GM12878 (cell line): Measurements from ENCODE around the gene TRIM41. TPM values are rescaled to one million over a fixed set of nuclear protein-coding genes. Genes with fewer than 3 reads are reported as not detected.

Source experiments
- BRCA1 ChIP-seq: IDR thresholded peaks from 2 replicates; pipeline ENCODE4 v1.6.1; 2011; ENCODE audit warnings: low read depth, low read length, improper control_type of control experiment
- EZH2 ChIP-seq: IDR thresholded peaks from 2 replicates; pipeline ENCODE4 v1.6.1; 2012; ENCODE audit warnings: low read depth, mild to moderate bottlenecking, control low read depth, inconsistent platforms, low read length, borderline replicate concordance; ENCODE audit not compliant: control insufficient read depth
- LARP7 ChIP-seq: fragments of 450-650 bp; IDR thresholded peaks from 2 replicates; pipeline ENCODE4 v1.6.1; 2017; ENCODE audit warnings: mild to moderate bottlenecking
- NBN ChIP-seq: fragments of 450-650 bp; IDR thresholded peaks from 2 replicates; pipeline ENCODE4 v1.6.1; 2016
- SMARCA5 ChIP-seq: fragments of 450-650 bp; IDR thresholded peaks from 2 replicates; pipeline ENCODE4 v1.6.1; 2017; ENCODE audit warnings: mild to moderate bottlenecking
- SREBF2 ChIP-seq: IDR thresholded peaks from 2 replicates; pipeline ENCODE4 v1.6.1; 2012; ENCODE audit warnings: mild to moderate bottlenecking, low read length
- ZZZ3 ChIP-seq: IDR thresholded peaks from 2 replicates; pipeline ENCODE4 v1.6.1; 2011; ENCODE audit warnings: low read depth; ENCODE audit not compliant: control insufficient read depth, insufficient read length
- polyA plus RNA-seq, 11 experiments: library from polyadenylated mRNA; depleted of rRNA in 4 of 11; unstranded in 6 of 11; stranded (reverse) in 5 of 11; fragments of >200 nt; fragmentation: Nextera tagmentation in 4 of 11; fragmentation: Illumina TruSeq in 1 of 11; extraction: Ambion mirVana in 4 of 11; extraction: Trizol in 1 of 11; gene quantifications; 1 replicate in 1 of 11; 2 replicates in 10 of 11; pipeline versions ENCODE4 v1.2.1 to v1.2.3, GENCODE V29; 2011 to 2016; ENCODE audit warnings: inconsistent platforms in 2 of 11, missing spikeins in 2 of 11, low read depth in 1 of 11
- total RNA-seq, 4 experiments: library from RNA; depleted of rRNA in 3 of 4; stranded (reverse); fragments of >200 nt in 3 of 4; fragmentation: Illumina TruSeq in 1 of 4; extraction: Trizol in 1 of 4; gene quantifications; 2 replicates each; pipeline versions ENCODE4 v1.2.1 to v1.2.3, GENCODE V29; 2013 to 2021
- TF ChIP-seq, protein P1 (sequence below): fragments of 450-650 bp; IDR thresholded peaks from 2 replicates; pipeline ENCODE4 v1.6.1; 2017; ENCODE audit warnings: mild to moderate bottlenecking, moderate library complexity

TRIM41 gene
- total and polyA plus RNA-seq, 10 of the 15 experiments (the other 5 are each of a cell fraction or from before 2014, with no cell fraction given): 1.0 to 28.9 (median 10.6) TPM

DNA sequence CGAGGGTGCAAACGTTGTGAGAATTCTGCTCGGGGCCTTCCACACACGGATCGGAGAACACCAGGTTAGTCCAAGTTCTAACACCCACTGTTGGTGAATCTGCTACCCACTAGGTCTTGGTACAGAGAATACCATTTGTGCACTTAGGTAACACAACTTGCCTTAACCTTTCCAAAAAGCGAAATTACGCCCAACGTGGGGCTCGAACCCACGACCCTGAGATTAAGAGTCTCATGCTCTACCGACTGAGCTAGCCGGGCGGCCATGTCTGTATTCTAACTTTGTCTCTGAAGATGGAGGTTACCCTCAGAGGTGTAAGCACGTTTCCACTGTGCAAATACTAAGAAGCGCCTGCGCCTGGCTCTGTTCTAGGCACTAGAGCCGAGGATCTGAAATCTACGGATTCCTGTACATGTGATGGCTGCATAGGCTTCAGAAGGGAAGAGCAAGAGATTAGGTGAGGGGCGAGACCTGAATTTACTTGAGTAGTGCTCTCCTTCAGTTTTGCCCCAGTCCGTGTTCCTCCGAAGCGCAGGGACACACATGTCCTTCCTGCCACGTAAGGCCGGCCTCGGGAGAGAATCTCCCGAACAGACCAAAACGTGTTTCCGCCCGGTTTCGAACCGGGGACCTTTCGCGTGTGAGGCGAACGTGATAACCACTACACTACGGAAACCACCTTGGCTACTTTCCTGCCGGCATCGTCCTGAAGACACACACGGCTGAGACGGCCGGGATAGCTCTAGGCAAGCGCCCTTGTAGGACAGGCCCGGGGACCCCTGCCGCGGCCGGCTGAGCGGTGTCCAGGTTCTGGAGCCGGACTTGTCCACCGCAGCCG, 1.1 kb upstream of the TRIM41 start (continued):
- TF ChIP-seq, protein P1, sequence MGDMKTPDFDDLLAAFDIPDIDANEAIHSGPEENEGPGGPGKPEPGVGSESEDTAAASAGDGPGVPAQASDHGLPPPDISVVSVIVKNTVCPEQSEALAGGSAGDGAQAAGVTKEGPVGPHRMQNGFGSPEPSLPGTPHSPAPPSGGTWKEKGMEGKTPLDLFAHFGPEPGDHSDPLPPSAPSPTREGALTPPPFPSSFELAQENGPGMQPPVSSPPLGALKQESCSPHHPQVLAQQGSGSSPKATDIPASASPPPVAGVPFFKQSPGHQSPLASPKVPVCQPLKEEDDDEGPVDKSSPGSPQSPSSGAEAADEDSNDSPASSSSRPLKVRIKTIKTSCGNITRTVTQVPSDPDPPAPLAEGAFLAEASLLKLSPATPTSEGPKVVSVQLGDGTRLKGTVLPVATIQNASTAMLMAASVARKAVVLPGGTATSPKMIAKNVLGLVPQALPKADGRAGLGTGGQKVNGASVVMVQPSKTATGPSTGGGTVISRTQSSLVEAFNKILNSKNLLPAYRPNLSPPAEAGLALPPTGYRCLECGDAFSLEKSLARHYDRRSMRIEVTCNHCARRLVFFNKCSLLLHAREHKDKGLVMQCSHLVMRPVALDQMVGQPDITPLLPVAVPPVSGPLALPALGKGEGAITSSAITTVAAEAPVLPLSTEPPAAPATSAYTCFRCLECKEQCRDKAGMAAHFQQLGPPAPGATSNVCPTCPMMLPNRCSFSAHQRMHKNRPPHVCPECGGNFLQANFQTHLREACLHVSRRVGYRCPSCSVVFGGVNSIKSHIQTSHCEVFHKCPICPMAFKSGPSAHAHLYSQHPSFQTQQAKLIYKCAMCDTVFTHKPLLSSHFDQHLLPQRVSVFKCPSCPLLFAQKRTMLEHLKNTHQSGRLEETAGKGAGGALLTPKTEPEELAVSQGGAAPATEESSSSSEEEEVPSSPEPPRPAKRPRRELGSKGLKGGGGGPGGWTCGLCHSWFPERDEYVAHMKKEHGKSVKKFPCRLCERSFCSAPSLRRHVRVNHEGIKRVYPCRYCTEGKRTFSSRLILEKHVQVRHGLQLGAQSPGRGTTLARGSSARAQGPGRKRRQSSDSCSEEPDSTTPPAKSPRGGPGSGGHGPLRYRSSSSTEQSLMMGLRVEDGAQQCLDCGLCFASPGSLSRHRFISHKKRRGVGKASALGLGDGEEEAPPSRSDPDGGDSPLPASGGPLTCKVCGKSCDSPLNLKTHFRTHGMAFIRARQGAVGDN: peak; percentile 72
- TF ChIP-seq ZZZ3 (no peak), LARP7 (peak; percentile 89), SREBF2 (peak; percentile 92), SMARCA5 (peak; percentile 95; the same call in 1 of the 2 replicates), EZH2 (no peak), NBN (peak; percentile 96), BRCA1 (no peak)
- TF ChIP-seq, all 136 proteins: peak for 62
